Calu3 (cell line): Measurements from ENCODE around the gene MED10. TPM values are rescaled to one million over a fixed set of nuclear protein-coding genes. Genes with fewer than 3 reads are reported as not detected.

Experiments used
- BruUV-seq: library from RNA; stranded (reverse); fragments of 400-500 nt; replicated peaks from 2 replicates; lab custom pipeline; 2021; lab: Mats Ljungman, UMichigan
- CTCF ChIA-PET: fragments of 300-600 bp; sonication (Branson Sonifier 250); formaldehyde crosslinking; loops from one replicate; lab custom pipeline; 2022; ENCODE audit warnings: antibody characterized with exemption; lab: Charles Lee
- DNase-seq: peaks from one replicate; pipeline ENCODE4 v3.0.0; 2022
- H3K27ac Mint-ChIP-seq: one replicate; pipeline ENCODE4 v1.8.0; 2022; ENCODE audit warnings: mixed read lengths; ENCODE audit not compliant: unreplicated experiment
- H3K27me3 Mint-ChIP-seq: one replicate; pipeline ENCODE4 v1.8.0; 2022; ENCODE audit warnings: mixed read lengths; ENCODE audit not compliant: unreplicated experiment
- H3K36me3 Mint-ChIP-seq: one replicate; pipeline ENCODE4 v1.8.0; 2022; ENCODE audit warnings: mild to moderate bottlenecking, moderate library complexity, mixed read lengths; ENCODE audit not compliant: insufficient read depth, unreplicated experiment
- H3K4me1 Mint-ChIP-seq: one replicate; pipeline ENCODE4 v1.8.0; 2022; ENCODE audit warnings: mild to moderate bottlenecking, low read depth, mixed read lengths; ENCODE audit not compliant: unreplicated experiment
- H3K4me3 Mint-ChIP-seq: one replicate; pipeline ENCODE4 v1.8.0; 2022; ENCODE audit warnings: mild to moderate bottlenecking, low read depth, moderate library complexity, mixed read lengths; ENCODE audit not compliant: unreplicated experiment
- H3K9me3 Mint-ChIP-seq: one replicate; pipeline ENCODE4 v1.8.0; 2022; ENCODE audit warnings: low read depth, mixed read lengths; ENCODE audit not compliant: unreplicated experiment
- CTCF ChIP-seq: fragments of 200-600 bp; IDR thresholded peaks from one replicate; pipeline ENCODE4 v1.8.0; 2022; ENCODE audit warnings: antibody characterized with exemption; ENCODE audit not compliant: unreplicated experiment
- intact Hi-C: fragments of 100-400 bp; cut with micrococcal nuclease; formaldehyde crosslinking; loops from one replicate; pipeline ENCODE4 v1.10.0; 2022; ENCODE audit not compliant: unreplicated experiment
- total RNA-seq: library from RNA; stranded (reverse); gene quantifications from 2 replicates; pipeline ENCODE4 v1.2.3, GENCODE V29; 2022

The MED10 gene
- total RNA-seq, 1 experiment from 2014 or later = 39.9 TPM

GRCh38 chr5:6387970-6388369 lies 9.6 kb upstream of the MED10 start:
- DNase-seq = no peak
- Mint-ChIP-seq H3K27me3 (peaks cover 72% of the 10 kb centered on the region), H3K4me1 (no peaks in the 10 kb centered on the region), H3K27ac (no peak overlapping the region), H3K4me3 (no peak overlapping the region), H3K36me3 (no peaks in the 10 kb centered on the region), H3K9me3 (no peaks in the 10 kb centered on the region)
- TF ChIP-seq CTCF = no peak
- CTCF ChIA-PET = interaction anchor here (0.6 kb wide), 1 partner anchor 543 kb away, joined by 9 read pairs; no protein-coding TSS in a partner anchor
- BruUV-seq = no TSS peak
- intact Hi-C loops = no loop called here

GRCh38 chr5:6386271-6386670 lies 7.9 kb upstream of the MED10 start:
- Mint-ChIP-seq H3K4me3 (no peak overlapping the region), H3K4me1 (no peaks in the 10 kb centered on the region), H3K9me3 (no peaks in the 10 kb centered on the region), H3K27ac (no peak overlapping the region), H3K36me3 (no peaks in the 10 kb centered on the region), H3K27me3 (peaks cover 57% of the 10 kb centered on the region)
- no peak for TF ChIP-seq CTCF
- CTCF ChIA-PET = no interaction called here
- no TSS peak for BruUV-seq
- intact Hi-C loops = no loop called here
- no peak for DNase-seq

GRCh38 chr5:6384856-6385255 lies 6.5 kb upstream of the MED10 start:
- no peak for DNase-seq
- Mint-ChIP-seq H3K4me1 (no peaks in the 10 kb centered on the region), H3K4me3 (no peak overlapping the region), H3K27me3 (peaks cover 42% of the 10 kb centered on the region), H3K36me3 (no peaks in the 10 kb centered on the region), H3K27ac (no peak overlapping the region), H3K9me3 (no peaks in the 10 kb centered on the region)
- intact Hi-C loops = no loop called here
- no peak for TF ChIP-seq CTCF
- CTCF ChIA-PET = no interaction called here
- no TSS peak for BruUV-seq

GRCh38 chr5:6383376-6383775 lies 5.0 kb upstream of the MED10 start:
- no peak overlapping the region for H3K4me3 Mint-ChIP-seq
- H3K36me3 Mint-ChIP-seq = peaks cover 7% of the 10 kb centered on the region
- CTCF ChIA-PET = no interaction called here
- H3K9me3 Mint-ChIP-seq = no peaks in the 10 kb centered on the region
- peaks cover 38% of the 10 kb centered on the region for H3K27me3 Mint-ChIP-seq
- intact Hi-C loops = no loop called here
- H3K27ac Mint-ChIP-seq = no peak overlapping the region
- TF ChIP-seq CTCF = no peak
- peaks cover 8% of the 10 kb centered on the region for H3K4me1 Mint-ChIP-seq
- no TSS peak for BruUV-seq
- DNase-seq = no peak
